SU-DHL-6 (cell line): ENCODE results near the gene EXOC6B.

Experiments
- H2AFZ ChIP-seq: fragments of 200-600 bp; sonication (generic); 2 replicates; pipeline ENCODE4 v1.6.1; 2014; ENCODE audit warnings: low read depth, mild to moderate bottlenecking, moderate library complexity, mixed read lengths, antibody characterized with exemption, low read length; ENCODE audit not compliant: severe bottlenecking
- H3F3A ChIP-seq: fragments of 200-600 bp; shearing (Covaris generic); 2 replicates; pipeline ENCODE4 v1.6.0; 2016; ENCODE audit warnings: antibody characterized with exemption, mild to moderate bottlenecking; ENCODE audit not compliant: insufficient read depth
- H3K27ac ChIP-seq: fragments of 200-600 bp; sonication (generic); 2 replicates; pipeline ENCODE4 v1.5.1; 2016; ENCODE audit warnings: low read depth, mild to moderate bottlenecking, low read length, moderate library complexity, mixed read lengths
- H3K27me3 ChIP-seq: fragments of 200-600 bp; sonication (generic), shearing (Covaris generic); 2 replicates; pipeline ENCODE4 v1.6.0; 2014; ENCODE audit warnings: mild to moderate bottlenecking, low read length
- H3K36me3 ChIP-seq: fragments of 200-600 bp; sonication (generic); 2 replicates; pipeline ENCODE4 v1.6.1; 2014; ENCODE audit warnings: mild to moderate bottlenecking, low read length, mixed read lengths
- H3K4me2 ChIP-seq: fragments of 300-600, 200-600 bp; shearing (Covaris generic), sonication (generic); 2 replicates; pipeline ENCODE4 v1.6.0; 2014; ENCODE audit warnings: low read length, low read depth, mild to moderate bottlenecking; ENCODE audit not compliant: poor library complexity, severe bottlenecking
- H3K4me3 ChIP-seq: fragments of 200-600 bp; sonication (generic); 2 replicates; pipeline ENCODE4 v1.5.1; 2014; ENCODE audit warnings: antibody characterized with exemption, low read length, mild to moderate bottlenecking, mixed read lengths; ENCODE audit not compliant: insufficient read depth, poor library complexity, severe bottlenecking
- H3K79me2 ChIP-seq: fragments of 200-600 bp; sonication (generic); 2 replicates; pipeline ENCODE4 v1.6.1; 2014; ENCODE audit warnings: mild to moderate bottlenecking, low read length, moderate library complexity; ENCODE audit not compliant: insufficient read depth
- H3K9ac ChIP-seq: fragments of 200-600 bp; sonication (generic); 2 replicates; pipeline ENCODE4 v1.7.0; 2014; ENCODE audit warnings: mild to moderate bottlenecking, low read length
- H3K9me2 ChIP-seq: fragments of 200-600 bp; sonication (generic); replicated peaks from 2 replicates; pipeline ENCODE4 v1.6.1; 2014; ENCODE audit warnings: low read length; ENCODE audit not compliant: insufficient read depth
- H3K9me3 ChIP-seq: fragments of 200-600 bp; sonication (generic); 2 replicates; pipeline ENCODE4 v1.6.1; 2014; ENCODE audit warnings: low read length, mixed read lengths; ENCODE audit not compliant: insufficient read depth
- H4K20me1 ChIP-seq: fragments of 200-600 bp; sonication (generic); 2 replicates; pipeline ENCODE4 v1.6.1; 2014; ENCODE audit warnings: low read depth, mild to moderate bottlenecking, antibody characterized with exemption, low read length, moderate library complexity, mixed read lengths
- EZH2phosphoT487 ChIP-seq: fragments of 200-600 bp; sonication (generic), shearing (Covaris generic); conservative IDR thresholded peaks from 2 replicates; pipeline ENCODE4 v1.6.1; 2018; ENCODE audit warnings: mild to moderate bottlenecking, antibody characterized with exemption, low read length, moderate library complexity, mixed read lengths
- TF ChIP-seq, protein P1 (sequence below): fragments of 200-600 bp; sonication (generic); IDR thresholded peaks from one replicate; pipeline ENCODE4 v1.5.1; 2017; ENCODE audit warnings: antibody characterized with exemption, mild to moderate bottlenecking, low read length, moderate library complexity; ENCODE audit not compliant: insufficient read depth, poor library complexity, severe bottlenecking

Gene EXOC6B

DNA sequence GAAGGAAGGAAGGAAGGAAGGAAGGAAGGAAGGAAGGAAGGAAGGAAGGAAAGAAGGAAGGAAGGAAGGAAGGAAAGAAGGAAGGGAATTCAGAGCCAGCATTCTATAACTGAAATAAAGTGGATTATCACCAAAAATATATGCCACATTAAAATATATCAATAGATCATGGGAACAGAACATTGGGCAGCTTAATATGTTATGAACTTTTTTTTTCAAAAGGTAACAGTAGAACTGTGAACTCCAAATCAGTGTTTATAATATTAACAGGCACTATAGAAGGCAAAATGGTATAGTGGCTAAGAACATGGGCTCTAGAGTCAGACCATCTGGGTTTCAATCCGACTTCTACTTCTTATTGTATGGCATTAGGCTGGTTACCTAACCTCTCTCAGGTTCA is 313.5 kb downstream of the EXOC6B start:
- H3K9ac ChIP-seq: no peak overlapping the region
- TF ChIP-seq, protein P1, sequence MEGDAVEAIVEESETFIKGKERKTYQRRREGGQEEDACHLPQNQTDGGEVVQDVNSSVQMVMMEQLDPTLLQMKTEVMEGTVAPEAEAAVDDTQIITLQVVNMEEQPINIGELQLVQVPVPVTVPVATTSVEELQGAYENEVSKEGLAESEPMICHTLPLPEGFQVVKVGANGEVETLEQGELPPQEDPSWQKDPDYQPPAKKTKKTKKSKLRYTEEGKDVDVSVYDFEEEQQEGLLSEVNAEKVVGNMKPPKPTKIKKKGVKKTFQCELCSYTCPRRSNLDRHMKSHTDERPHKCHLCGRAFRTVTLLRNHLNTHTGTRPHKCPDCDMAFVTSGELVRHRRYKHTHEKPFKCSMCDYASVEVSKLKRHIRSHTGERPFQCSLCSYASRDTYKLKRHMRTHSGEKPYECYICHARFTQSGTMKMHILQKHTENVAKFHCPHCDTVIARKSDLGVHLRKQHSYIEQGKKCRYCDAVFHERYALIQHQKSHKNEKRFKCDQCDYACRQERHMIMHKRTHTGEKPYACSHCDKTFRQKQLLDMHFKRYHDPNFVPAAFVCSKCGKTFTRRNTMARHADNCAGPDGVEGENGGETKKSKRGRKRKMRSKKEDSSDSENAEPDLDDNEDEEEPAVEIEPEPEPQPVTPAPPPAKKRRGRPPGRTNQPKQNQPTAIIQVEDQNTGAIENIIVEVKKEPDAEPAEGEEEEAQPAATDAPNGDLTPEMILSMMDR: no peak
- no peak for TF ChIP-seq EZH2phosphoT487
- no peaks in the 10 kb centered on the region for H3K79me2 ChIP-seq
- no peak overlapping the region for H3K27ac ChIP-seq
- no peak overlapping the region for H3K4me3 ChIP-seq
- no peaks in the 10 kb centered on the region for H3K36me3 ChIP-seq
- H3K9me2 ChIP-seq: no peaks in the 10 kb centered on the region
- H3K4me2 ChIP-seq: no peak overlapping the region
- H2AFZ ChIP-seq: no peak overlapping the region
- H3K9me3 ChIP-seq: no peaks in the 10 kb centered on the region
- no peaks in the 10 kb centered on the region for H4K20me1 ChIP-seq
- no peaks in the 10 kb centered on the region for H3F3A ChIP-seq
- H3K27me3 ChIP-seq: no peaks in the 10 kb centered on the region

DNA sequence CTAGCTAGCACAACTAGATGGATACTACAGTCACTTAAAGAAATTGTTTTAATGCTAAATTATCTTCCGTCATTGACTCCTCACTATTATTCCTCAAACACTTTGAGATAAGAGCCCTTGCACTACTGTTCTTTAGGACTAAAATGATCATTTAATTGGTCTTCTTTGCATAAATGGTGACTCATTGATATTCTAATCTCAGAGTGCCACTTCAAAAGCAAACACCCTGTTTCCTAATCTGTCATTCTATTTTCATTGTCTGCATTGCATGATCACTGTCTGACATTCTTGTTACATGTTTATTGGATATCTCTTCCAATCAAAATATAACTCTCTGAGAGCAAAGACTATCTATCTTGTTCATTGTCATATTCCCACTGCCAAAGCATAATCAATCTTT is 313.9 kb downstream of the EXOC6B start:
- Histone ChIP-seq H3K27me3 (no peaks in the 10 kb centered on the region), H3K79me2 (no peaks in the 10 kb centered on the region), H3F3A (no peaks in the 10 kb centered on the region), H2AFZ (no peak overlapping the region), H3K27ac (no peak overlapping the region), H3K9me2 (no peaks in the 10 kb centered on the region), H3K9ac (no peak overlapping the region), H3K4me3 (no peak overlapping the region), H3K4me2 (no peak overlapping the region), H4K20me1 (no peaks in the 10 kb centered on the region), H3K36me3 (no peaks in the 10 kb centered on the region), H3K9me3 (no peaks in the 10 kb centered on the region)
- TF ChIP-seq, protein P1: no peak
- TF ChIP-seq EZH2phosphoT487: no peak

DNA sequence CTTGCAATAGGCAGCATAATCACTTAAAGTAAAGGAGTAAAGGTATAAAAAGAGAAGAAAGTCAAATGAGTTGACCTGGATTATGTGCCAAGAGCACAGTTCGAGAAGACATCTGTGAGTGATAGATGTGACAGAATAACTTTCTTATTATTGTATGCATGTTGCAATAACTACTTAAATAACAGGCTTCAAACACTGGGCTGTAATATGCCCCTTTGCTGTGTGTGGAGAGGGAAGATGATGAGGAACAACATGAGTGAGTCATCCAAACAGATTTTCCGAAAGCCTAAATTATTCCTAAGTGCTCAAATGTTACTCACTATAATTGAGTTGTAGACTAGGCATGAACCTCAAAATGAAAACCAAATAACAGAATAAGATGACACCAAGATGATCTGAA is 328.1 kb downstream of the EXOC6B start:
- Histone ChIP-seq H3K4me3 (no peak overlapping the region), H3K79me2 (no peaks in the 10 kb centered on the region), H3K9ac (no peak overlapping the region), H3F3A (no peaks in the 10 kb centered on the region), H3K4me2 (no peak overlapping the region), H3K9me3 (no peaks in the 10 kb centered on the region), H2AFZ (no peak overlapping the region), H3K27ac (no peak overlapping the region), H3K36me3 (no peaks in the 10 kb centered on the region), H4K20me1 (no peaks in the 10 kb centered on the region), H3K27me3 (no peaks in the 10 kb centered on the region), H3K9me2 (no peaks in the 10 kb centered on the region)
- TF ChIP-seq, protein P1: no peak
- no peak for TF ChIP-seq EZH2phosphoT487

DNA sequence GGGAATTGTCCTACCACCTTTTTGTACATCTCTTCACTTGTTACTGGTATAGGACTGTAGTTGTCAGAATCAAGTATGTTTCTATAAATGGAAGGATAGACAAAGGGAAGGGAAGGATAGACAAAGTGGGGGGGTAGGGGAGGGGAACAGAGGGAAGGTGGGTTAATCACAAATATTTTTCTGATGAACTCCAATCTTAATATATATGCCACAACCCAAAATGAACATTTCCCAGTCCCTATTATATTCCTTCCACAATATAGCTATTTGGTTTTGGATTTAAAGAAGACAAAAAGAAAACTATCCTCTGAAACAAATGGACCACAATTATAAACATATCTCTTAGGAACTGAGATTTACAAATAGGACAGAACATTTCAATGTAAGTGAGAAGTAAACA is 329.4 kb downstream of the EXOC6B start:
- no peak overlapping the region for H3K4me3 ChIP-seq
- no peak overlapping the region for H3K4me2 ChIP-seq
- H3K9me2 ChIP-seq: no peaks in the 10 kb centered on the region
- H3F3A ChIP-seq: no peaks in the 10 kb centered on the region
- no peak overlapping the region for H3K27ac ChIP-seq
- no peak for TF ChIP-seq EZH2phosphoT487
- TF ChIP-seq, protein P1: no peak
- H3K9me3 ChIP-seq: no peaks in the 10 kb centered on the region
- H3K36me3 ChIP-seq: no peaks in the 10 kb centered on the region
- no peak overlapping the region for H2AFZ ChIP-seq
- no peaks in the 10 kb centered on the region for H3K79me2 ChIP-seq
- no peaks in the 10 kb centered on the region for H3K27me3 ChIP-seq
- H4K20me1 ChIP-seq: no peaks in the 10 kb centered on the region
- no peak overlapping the region for H3K9ac ChIP-seq
